Measurements from ENCODE around the gene SLIT3. TPM values are rescaled to one million over a fixed set of nuclear protein-coding genes. Genes with fewer than 3 reads are reported as not detected.

Gene SLIT3
- total and polyA plus RNA-seq, 4 donors: 18.1 to 22.5 (median 19.5) TPM

DNA sequence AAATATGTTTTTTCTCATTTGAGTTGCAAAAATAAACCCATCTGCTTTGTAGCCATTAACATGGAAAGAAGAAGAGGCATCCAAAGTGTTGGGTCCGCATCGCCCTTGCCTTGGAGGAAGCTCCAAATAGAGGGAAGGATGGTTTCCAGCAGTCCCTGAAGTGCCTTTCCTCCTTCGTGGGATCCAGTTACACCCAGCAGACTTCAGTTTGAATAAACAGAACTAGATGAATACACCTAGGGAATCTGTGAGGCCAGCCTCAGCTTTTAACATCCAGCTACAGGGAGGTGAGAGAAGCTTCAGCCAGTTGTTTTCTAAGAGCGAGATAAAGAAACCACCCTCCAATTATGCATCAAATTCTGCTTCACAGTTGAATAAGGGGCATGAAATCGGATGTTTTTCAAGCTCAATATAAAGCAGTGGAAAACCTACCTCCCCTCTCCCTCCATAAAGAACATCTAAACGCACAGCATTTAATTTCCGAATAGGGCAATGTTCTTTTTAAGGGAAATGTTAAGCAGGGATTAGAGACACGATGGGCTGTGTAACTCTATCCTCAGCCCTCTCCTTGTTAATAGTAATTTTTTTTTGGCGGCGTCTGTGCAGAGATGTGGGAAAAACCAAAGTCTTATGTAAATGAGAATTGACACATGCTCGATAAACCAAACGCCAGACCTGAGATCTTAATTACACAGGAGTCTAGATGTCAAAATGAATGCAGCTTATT lies 264.7 kb downstream of the SLIT3 start:
- DNase-seq (ENCODE audit: low read depth in 4 of 6, low spot score in 6 of 6): no peak
- H3K36me3 ChIP-seq (ENCODE audit: control insufficient read depth, insufficient read depth, low read length): no peaks in the 10 kb centered on the region
- peaks cover 4% of the 10 kb centered on the region for H3K27me3 ChIP-seq (ENCODE audit: control insufficient read depth, insufficient read depth, low read length)
- no peaks in the 10 kb centered on the region for H3K9me3 ChIP-seq (ENCODE audit: control insufficient read depth, insufficient read depth, low read length)
- no peak overlapping the region for H3K4me3 ChIP-seq (ENCODE audit: low read depth, low read length)
- no peaks in the 10 kb centered on the region for H3K4me1 ChIP-seq (ENCODE audit: control insufficient read depth, insufficient read depth, low read length)
- 84% methylated on average over 5 of the region's 12 CpGs for WGBS (ENCODE audit: insufficient coverage)
- no peak overlapping the region for H3K27ac ChIP-seq (ENCODE audit: low read depth, low read length)

DNA sequence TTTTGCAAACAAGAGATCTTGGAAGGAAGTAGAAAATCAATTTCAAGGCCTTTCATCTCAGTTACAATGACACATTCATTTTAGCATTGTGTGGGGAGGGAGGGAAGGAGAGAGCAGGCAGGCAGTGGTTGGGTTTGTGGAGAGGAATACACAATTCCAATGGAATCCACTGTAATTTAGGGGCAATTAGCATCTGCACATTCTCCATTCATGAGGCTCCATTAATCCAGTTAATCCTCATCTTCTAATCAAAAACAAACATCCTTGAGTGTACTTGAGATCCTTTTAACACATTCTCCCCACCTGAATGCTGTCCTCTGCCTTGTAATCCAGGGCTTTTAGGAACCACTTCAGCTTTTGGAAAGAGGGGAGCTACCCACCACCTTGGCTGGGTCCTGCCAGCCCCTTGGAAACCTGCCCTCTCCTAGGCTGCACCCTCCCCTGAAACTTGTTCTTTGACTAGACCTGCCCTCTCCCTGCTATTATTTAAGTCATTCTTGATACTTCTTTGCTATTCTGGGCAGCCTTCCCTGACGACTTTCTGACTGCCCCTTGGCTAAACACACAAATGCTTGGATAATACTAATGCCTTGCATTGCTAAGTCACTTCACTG lies 271.2 kb downstream of the SLIT3 start:
- Histone ChIP-seq H3K27ac (ENCODE audit: low read depth, low read length) (no peak overlapping the region), H3K36me3 (ENCODE audit: control insufficient read depth, insufficient read depth, low read length) (no peaks in the 10 kb centered on the region), H3K4me3 (ENCODE audit: low read depth, low read length) (no peak overlapping the region), H3K4me1 (ENCODE audit: control insufficient read depth, insufficient read depth, low read length) (no peaks in the 10 kb centered on the region), H3K27me3 (ENCODE audit: control insufficient read depth, insufficient read depth, low read length) (no peaks in the 10 kb centered on the region), H3K9me3 (ENCODE audit: control insufficient read depth, insufficient read depth, low read length) (no peaks in the 10 kb centered on the region)
- 18% methylated on average over 1 of the region's 1 CpG for WGBS (ENCODE audit: insufficient coverage)
- DNase-seq (ENCODE audit: low read depth in 4 of 6, low spot score in 6 of 6): peak in 2 of 6 donors; percentile 34 to 60

DNA sequence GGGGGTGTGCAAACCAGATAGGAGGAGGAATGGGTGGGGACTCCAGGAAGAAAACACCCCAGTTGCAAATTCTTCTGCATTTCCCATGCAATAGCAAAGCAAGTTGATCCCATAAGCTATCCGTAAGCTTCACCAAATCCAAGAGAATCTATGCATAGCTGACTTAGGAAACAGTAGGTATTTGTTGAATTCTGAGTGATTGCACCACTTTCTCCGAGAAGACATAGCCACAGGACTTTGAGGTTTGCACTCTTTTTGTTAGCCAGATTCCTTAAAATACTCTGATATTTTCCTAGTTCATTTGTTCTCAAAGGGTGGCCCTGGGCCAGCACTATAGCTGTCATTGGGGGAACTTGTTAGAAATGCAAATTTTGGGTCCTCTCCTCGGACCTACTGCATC lies 271.9 kb downstream of the SLIT3 start:
- no peak for DNase-seq (ENCODE audit: low read depth in 4 of 6, low spot score in 6 of 6)
- Histone ChIP-seq H3K4me3 (ENCODE audit: low read depth, low read length) (no peak overlapping the region), H3K4me1 (ENCODE audit: control insufficient read depth, insufficient read depth, low read length) (peaks cover 4% of the 10 kb centered on the region), H3K9me3 (ENCODE audit: control insufficient read depth, insufficient read depth, low read length) (no peaks in the 10 kb centered on the region), H3K27ac (ENCODE audit: low read depth, low read length) (no peak overlapping the region), H3K36me3 (ENCODE audit: control insufficient read depth, insufficient read depth, low read length) (no peaks in the 10 kb centered on the region), H3K27me3 (ENCODE audit: control insufficient read depth, insufficient read depth, low read length) (no peaks in the 10 kb centered on the region)
- WGBS (ENCODE audit: insufficient coverage): 59% methylated on average over 2 of the region's 3 CpGs

DNA sequence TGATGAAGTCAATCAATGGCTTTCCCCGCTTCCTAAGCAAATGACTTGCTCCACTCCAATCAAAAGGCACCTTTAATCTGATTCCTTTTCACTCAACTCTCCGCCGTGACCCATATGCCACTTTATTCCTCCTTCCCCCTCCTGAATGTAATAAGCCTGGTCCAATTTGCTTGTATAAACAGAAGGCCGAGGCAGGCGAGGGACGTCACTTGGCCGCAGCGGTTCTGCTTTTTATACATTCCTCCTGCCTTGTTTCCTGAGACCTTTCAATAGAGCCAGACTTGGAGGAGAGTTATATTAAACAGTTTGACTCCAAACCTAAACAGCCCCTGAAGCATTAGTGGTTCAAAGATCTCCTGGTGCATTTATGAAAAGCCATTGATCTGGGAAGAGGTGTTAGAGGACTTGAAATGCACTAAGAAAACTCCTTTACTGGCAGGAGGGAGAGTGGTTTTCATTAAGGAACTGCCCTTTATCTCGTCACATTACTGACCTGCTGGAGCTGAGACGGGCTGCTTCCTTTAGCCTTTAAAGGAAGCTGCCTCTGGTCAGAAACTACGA lies 273.4 kb downstream of the SLIT3 start:
- peaks cover 4% of the 10 kb centered on the region for H3K4me1 ChIP-seq (ENCODE audit: control insufficient read depth, insufficient read depth, low read length)
- no peaks in the 10 kb centered on the region for H3K9me3 ChIP-seq (ENCODE audit: control insufficient read depth, insufficient read depth, low read length)
- WGBS (ENCODE audit: insufficient coverage): 49% methylated on average over 3 of the region's 11 CpGs
- H3K36me3 ChIP-seq (ENCODE audit: control insufficient read depth, insufficient read depth, low read length): no peaks in the 10 kb centered on the region
- no peak overlapping the region for H3K4me3 ChIP-seq (ENCODE audit: low read depth, low read length)
- H3K27ac ChIP-seq (ENCODE audit: low read depth, low read length): no peak overlapping the region
- no peaks in the 10 kb centered on the region for H3K27me3 ChIP-seq (ENCODE audit: control insufficient read depth, insufficient read depth, low read length)
- DNase-seq (ENCODE audit: low read depth in 4 of 6, low spot score in 6 of 6): peak in 1 of 6 donors; percentile 44

DNA sequence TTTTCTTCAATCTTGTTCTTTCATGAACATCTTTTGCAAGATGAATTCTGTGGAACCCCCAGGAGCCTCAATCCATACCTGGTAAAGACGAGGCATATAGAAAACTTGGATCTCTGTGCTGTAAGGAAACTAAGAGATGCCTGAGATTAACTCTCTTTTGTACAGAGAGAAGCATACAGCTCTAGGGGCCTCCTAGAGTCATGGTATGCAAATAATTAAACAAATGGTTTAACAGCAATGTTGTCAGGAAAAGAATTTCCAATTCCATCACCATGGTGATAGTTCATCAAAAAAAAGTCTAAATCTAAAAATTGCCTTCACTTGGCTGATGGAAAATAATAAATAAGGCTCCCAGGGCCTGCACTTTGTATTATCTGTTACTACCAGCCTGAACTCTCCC lies 275.4 kb downstream of the SLIT3 start:
- Histone ChIP-seq H3K27ac (ENCODE audit: low read depth, low read length) (no peak overlapping the region), H3K36me3 (ENCODE audit: control insufficient read depth, insufficient read depth, low read length) (no peaks in the 10 kb centered on the region), H3K4me3 (ENCODE audit: low read depth, low read length) (no peak overlapping the region), H3K9me3 (ENCODE audit: control insufficient read depth, insufficient read depth, low read length) (no peaks in the 10 kb centered on the region), H3K27me3 (ENCODE audit: control insufficient read depth, insufficient read depth, low read length) (no peaks in the 10 kb centered on the region), H3K4me1 (ENCODE audit: control insufficient read depth, insufficient read depth, low read length) (peaks cover 4% of the 10 kb centered on the region)
- DNase-seq (ENCODE audit: low read depth in 4 of 6, low spot score in 6 of 6): no peak
- no CpG with 5 or more reads among the region's 1 CpG for WGBS (ENCODE audit: insufficient coverage)

DNA sequence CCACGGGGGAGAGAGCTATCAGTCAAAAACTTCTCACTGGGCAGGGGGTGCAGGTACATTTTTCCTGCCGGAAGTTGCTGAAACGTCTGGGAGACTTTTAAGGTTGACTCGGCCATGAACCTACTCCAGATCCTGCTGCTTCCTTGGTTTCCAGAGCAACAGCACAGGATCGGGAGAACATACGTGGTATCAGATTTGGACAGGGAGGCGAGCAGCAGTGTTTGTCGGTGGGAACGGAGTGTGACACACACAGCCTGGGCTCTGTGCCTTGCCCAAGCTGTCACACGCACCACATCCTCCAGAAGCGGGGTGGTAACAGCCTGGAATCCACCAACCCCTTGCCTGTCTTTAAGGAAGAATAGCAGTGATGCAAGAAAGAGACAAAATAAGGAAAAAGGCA lies 276.5 kb downstream of the SLIT3 start:
- H3K27ac ChIP-seq (ENCODE audit: low read depth, low read length): no peak overlapping the region
- 56% methylated on average over 11 of the region's 11 CpGs for WGBS (ENCODE audit: insufficient coverage)
- peak in 1 of 6 donors; percentile 71 for DNase-seq (ENCODE audit: low read depth in 4 of 6, low spot score in 6 of 6)

DNA sequence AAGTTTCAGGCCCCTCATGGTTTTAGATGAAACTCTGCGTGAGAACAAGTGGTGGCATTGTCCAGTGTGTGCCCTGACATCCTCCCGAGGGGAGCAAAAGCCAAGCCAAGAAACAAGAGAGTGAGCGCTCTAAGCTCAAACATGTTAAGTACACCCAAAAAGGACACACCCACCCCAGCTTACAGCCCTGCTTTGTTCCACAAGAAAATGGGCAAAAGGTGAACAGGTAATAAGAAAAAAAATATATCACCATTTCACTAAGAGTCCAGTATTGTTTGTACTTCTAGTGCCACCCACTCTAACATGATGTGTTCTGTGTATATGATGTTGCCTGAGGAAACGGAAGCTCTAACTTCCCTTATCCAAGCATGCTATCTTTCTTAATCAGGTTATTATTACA lies 278.2 kb downstream of the SLIT3 start:
- no peaks in the 10 kb centered on the region for H3K36me3 ChIP-seq (ENCODE audit: control insufficient read depth, insufficient read depth, low read length)
- peaks cover 10% of the 10 kb centered on the region for H3K4me1 ChIP-seq (ENCODE audit: control insufficient read depth, insufficient read depth, low read length)
- 80% methylated on average over 1 of the region's 4 CpGs for WGBS (ENCODE audit: insufficient coverage)
- H3K27me3 ChIP-seq (ENCODE audit: control insufficient read depth, insufficient read depth, low read length): peaks cover 3% of the 10 kb centered on the region
- no peaks in the 10 kb centered on the region for H3K9me3 ChIP-seq (ENCODE audit: control insufficient read depth, insufficient read depth, low read length)
- H3K27ac ChIP-seq (ENCODE audit: low read depth, low read length): no peak overlapping the region
- H3K4me3 ChIP-seq (ENCODE audit: low read depth, low read length): no peak overlapping the region
- DNase-seq (ENCODE audit: low read depth in 4 of 6, low spot score in 6 of 6): no peak

More for the DNA sequence above, 276.5 kb downstream of the SLIT3 start:
- no peaks in the 10 kb centered on the region for H3K36me3 ChIP-seq (ENCODE audit: control insufficient read depth, insufficient read depth, low read length)
- no peaks in the 10 kb centered on the region for H3K9me3 ChIP-seq (ENCODE audit: control insufficient read depth, insufficient read depth, low read length)
- no peak overlapping the region for H3K4me3 ChIP-seq (ENCODE audit: low read depth, low read length)
- no peaks in the 10 kb centered on the region for H3K27me3 ChIP-seq (ENCODE audit: control insufficient read depth, insufficient read depth, low read length)
- H3K4me1 ChIP-seq (ENCODE audit: control insufficient read depth, insufficient read depth, low read length): peaks cover 4% of the 10 kb centered on the region

DNA sequence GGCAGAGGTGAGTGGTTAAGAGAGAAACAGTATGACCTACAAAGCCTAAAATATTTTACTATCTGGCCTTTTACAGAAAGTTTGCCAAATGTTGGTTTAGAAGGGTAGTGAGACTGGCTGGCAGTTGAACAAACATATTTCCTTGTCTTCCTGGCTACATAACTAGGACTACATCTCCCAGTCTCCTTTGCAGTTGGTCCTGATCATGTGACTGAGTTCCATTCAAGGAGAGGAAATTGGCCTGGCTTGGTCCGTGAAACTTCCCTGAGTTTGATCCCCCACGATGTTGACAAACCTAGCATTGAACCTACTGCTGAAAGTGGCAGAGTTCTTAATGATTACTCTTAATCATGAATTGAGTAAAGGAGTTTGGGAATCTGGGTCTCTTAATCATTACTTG lies 280.8 kb downstream of the SLIT3 start:
- Histone ChIP-seq H3K27ac (ENCODE audit: low read depth, low read length) (no peak overlapping the region), H3K36me3 (ENCODE audit: control insufficient read depth, insufficient read depth, low read length) (no peaks in the 10 kb centered on the region), H3K27me3 (ENCODE audit: control insufficient read depth, insufficient read depth, low read length) (peaks cover 3% of the 10 kb centered on the region), H3K4me1 (ENCODE audit: control insufficient read depth, insufficient read depth, low read length) (peaks cover 10% of the 10 kb centered on the region), H3K9me3 (ENCODE audit: control insufficient read depth, insufficient read depth, low read length) (no peaks in the 10 kb centered on the region), H3K4me3 (ENCODE audit: low read depth, low read length) (no peak overlapping the region)
- DNase-seq (ENCODE audit: low read depth in 4 of 6, low spot score in 6 of 6): peak in 1 of 6 donors; percentile 54
- no CpG with 5 or more reads among the region's 2 CpGs for WGBS (ENCODE audit: insufficient coverage)

DNA sequence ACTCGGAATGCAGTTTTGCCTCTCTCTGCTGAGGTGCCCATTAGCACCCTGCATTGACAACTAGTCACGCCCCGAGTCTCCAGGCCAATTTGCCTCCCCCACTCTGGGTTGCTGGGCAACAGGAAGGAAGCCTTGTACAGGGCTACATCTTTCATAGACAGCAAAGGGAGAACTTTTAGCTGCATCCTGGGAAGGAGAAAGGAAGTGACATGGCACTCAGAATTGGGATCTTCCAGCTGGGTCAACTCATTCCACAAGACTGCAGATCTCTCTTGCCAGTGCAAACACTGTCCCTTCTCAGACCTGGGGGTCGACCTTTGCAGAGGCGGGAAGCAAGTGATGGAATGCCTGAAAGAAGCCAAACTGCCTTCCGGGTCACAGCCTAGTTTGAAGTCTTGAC lies 282.0 kb downstream of the SLIT3 start:
- 32% methylated on average over 5 of the region's 6 CpGs for WGBS (ENCODE audit: insufficient coverage)
- Histone ChIP-seq H3K4me1 (ENCODE audit: control insufficient read depth, insufficient read depth, low read length) (peaks cover 6% of the 10 kb centered on the region), H3K4me3 (ENCODE audit: low read depth, low read length) (no peak overlapping the region), H3K36me3 (ENCODE audit: control insufficient read depth, insufficient read depth, low read length) (no peaks in the 10 kb centered on the region), H3K9me3 (ENCODE audit: control insufficient read depth, insufficient read depth, low read length) (no peaks in the 10 kb centered on the region), H3K27ac (ENCODE audit: low read depth, low read length) (no peak overlapping the region), H3K27me3 (ENCODE audit: control insufficient read depth, insufficient read depth, low read length) (peaks cover 5% of the 10 kb centered on the region)
- DNase-seq (ENCODE audit: low read depth in 4 of 6, low spot score in 6 of 6): peak in 1 of 6 donors; percentile 40

DNA sequence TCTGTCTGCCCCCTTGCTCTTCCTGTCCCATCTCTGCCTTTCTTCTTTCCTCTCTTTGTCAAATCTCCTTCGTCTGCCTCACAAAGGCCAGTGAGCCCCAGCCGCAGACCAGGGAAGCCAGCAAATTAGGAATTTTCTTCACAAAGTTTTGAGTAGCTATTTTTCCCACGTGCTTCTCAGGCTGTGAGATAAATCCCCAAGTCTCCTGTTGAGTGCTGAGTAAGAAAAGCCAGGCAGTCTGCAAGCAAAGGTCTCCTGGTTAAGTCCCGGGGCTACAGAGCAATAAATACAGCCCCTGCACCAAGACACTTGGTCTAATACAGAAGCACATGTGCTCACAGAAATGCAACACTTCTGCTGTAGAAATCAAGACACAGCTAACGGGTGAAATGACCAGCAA lies 284.9 kb downstream of the SLIT3 start:
- Histone ChIP-seq H3K27ac (ENCODE audit: low read depth, low read length) (no peak overlapping the region), H3K36me3 (ENCODE audit: control insufficient read depth, insufficient read depth, low read length) (no peaks in the 10 kb centered on the region), H3K27me3 (ENCODE audit: control insufficient read depth, insufficient read depth, low read length) (peaks cover 13% of the 10 kb centered on the region), H3K4me1 (ENCODE audit: control insufficient read depth, insufficient read depth, low read length) (peaks cover 6% of the 10 kb centered on the region), H3K9me3 (ENCODE audit: control insufficient read depth, insufficient read depth, low read length) (no peaks in the 10 kb centered on the region), H3K4me3 (ENCODE audit: low read depth, low read length) (no peak overlapping the region)
- DNase-seq (ENCODE audit: low read depth in 4 of 6, low spot score in 6 of 6): no peak
- WGBS (ENCODE audit: insufficient coverage): 25% methylated on average over 2 of the region's 5 CpGs
